IMR-90 (cell line): ENCODE measurements around the gene MTUS2. TPM values are rescaled to one million over a fixed set of nuclear protein-coding genes. Genes with fewer than 3 reads are reported as not detected.

Source experiments
- ATAC-seq: fragments of 200-7000 bp; cut with Tn5 transposase; 2 replicates; pipeline ENCODE4 v1.9.1; 2020; ENCODE audit warnings: low read depth, mild to moderate bottlenecking, moderate library complexity
- BruUV-seq: library from RNA; stranded (reverse); fragments of 400-500 nt; replicated peaks from 2 replicates; lab custom pipeline; 2021; lab: Mats Ljungman, UMichigan
- CTCF ChIA-PET: fragments of 300-600 bp; formaldehyde crosslinking; extraction: SDS; loops from one replicate; lab custom pipeline; 2021; ENCODE audit warnings: antibody characterized with exemption; lab: Yijun Ruan, JAX
- POLR2A ChIA-PET: fragments of 300-600 bp; sonication (Branson Sonifier 250); formaldehyde crosslinking; loops from one replicate; lab custom pipeline; 2022; ENCODE audit warnings: antibody characterized with exemption; ENCODE audit not compliant: unreplicated experiment; lab: Charles Lee
- DNase-seq: peaks from one replicate; pipeline ENCODE4 v3.0.0; 2013
- H2AFZ ChIP-seq: replicated peaks from 2 replicates; pipeline ENCODE3; 2013; ENCODE audit warnings: low read length, mild to moderate bottlenecking; ENCODE audit not compliant: poor library complexity
- H2AK5ac ChIP-seq: 2 replicates; pipeline ENCODE4 v1.6.1; 2013; ENCODE audit warnings: low read depth, low read length, inconsistent platforms
- H2AK9ac ChIP-seq: replicated peaks from 2 replicates; pipeline ENCODE3; 2013; ENCODE audit warnings: mild to moderate bottlenecking, low read depth, low read length, moderate library complexity; ENCODE audit not compliant: poor library complexity
- H2BK120ac ChIP-seq: 2 replicates; pipeline ENCODE4 v1.6.1; 2013; ENCODE audit warnings: low read depth, low read length, inconsistent platforms
- H2BK15ac ChIP-seq: 3 replicates; pipeline ENCODE4 v1.6.1; 2013; ENCODE audit warnings: low read depth, low read length, inconsistent platforms
- H2BK20ac ChIP-seq: 2 replicates; pipeline ENCODE4 v1.6.1; 2013; ENCODE audit warnings: low read depth, mild to moderate bottlenecking, inconsistent platforms, low read length, moderate library complexity
- H2BK5ac ChIP-seq: 2 replicates; pipeline ENCODE4 v1.6.1; 2013; ENCODE audit warnings: mild to moderate bottlenecking, low read depth, low read length, inconsistent platforms; ENCODE audit not compliant: poor library complexity, severe bottlenecking
- H3K14ac ChIP-seq: replicated peaks from 2 replicates; pipeline ENCODE4 v1.6.1; 2013; ENCODE audit warnings: low read depth, low read length, inconsistent platforms
- H3K18ac ChIP-seq: 2 replicates; pipeline ENCODE4 v1.6.1; 2013; ENCODE audit warnings: low read depth, low read length, control low read depth
- H3K23ac ChIP-seq: 2 replicates; pipeline ENCODE4 v1.6.1; 2013; ENCODE audit warnings: low read depth, low read length, inconsistent platforms
- H3K27ac ChIP-seq: 2 replicates; pipeline ENCODE4 v1.5.1; 2013; ENCODE audit warnings: mild to moderate bottlenecking, control low read depth, low read length; ENCODE audit not compliant: insufficient read depth
- H3K27me3 ChIP-seq: 2 replicates; pipeline ENCODE4 v1.6.1; 2013; ENCODE audit warnings: low read length; ENCODE audit not compliant: control insufficient read depth, insufficient read depth
- H3K36me3 ChIP-seq: 2 replicates; pipeline ENCODE4 v1.6.1; 2013; ENCODE audit warnings: low read length, mixed read lengths; ENCODE audit not compliant: control insufficient read depth, insufficient read depth
- H3K4ac ChIP-seq: 2 replicates; pipeline ENCODE4 v1.6.1; 2013; ENCODE audit warnings: low read depth, low read length, inconsistent platforms
- H3K4me1 ChIP-seq: 2 replicates; pipeline ENCODE4 v1.6.1; 2013; ENCODE audit warnings: low read length, mixed read lengths; ENCODE audit not compliant: control insufficient read depth, insufficient read depth
- H3K4me2 ChIP-seq: 2 replicates; pipeline ENCODE4 v1.6.1; 2013; ENCODE audit warnings: low read depth, mild to moderate bottlenecking, control low read depth, low read length, moderate library complexity
- H3K4me3 ChIP-seq: 2 replicates; pipeline ENCODE4 v1.5.1; 2013; ENCODE audit warnings: low read depth, mild to moderate bottlenecking, control low read depth, low read length, moderate library complexity; ENCODE audit not compliant: insufficient read depth
- H3K56ac ChIP-seq: 2 replicates; pipeline ENCODE4 v1.6.1; 2013; ENCODE audit warnings: low read length, inconsistent platforms; ENCODE audit not compliant: insufficient read depth; ENCODE audit errors: extremely low read depth
- H3K79me1 ChIP-seq, 2 experiments: 2 replicates each; pipeline ENCODE4 v1.6.1; 2013; ENCODE audit warnings: low read length in 2 of 2, inconsistent platforms in 1 of 2, low read depth in 1 of 2
- H3K9ac ChIP-seq: 2 replicates; pipeline ENCODE4 v1.6.1; 2013; ENCODE audit warnings: low read depth, low read length, control low read depth
- H3K9me1 ChIP-seq: 2 replicates; pipeline ENCODE4 v1.6.1; 2013; ENCODE audit warnings: low read length, inconsistent platforms; ENCODE audit not compliant: insufficient read depth
- H3K9me3 ChIP-seq: 2 replicates; pipeline ENCODE4 v1.6.1; 2013; ENCODE audit warnings: low read length; ENCODE audit not compliant: control insufficient read depth, insufficient read depth
- H4K20me1 ChIP-seq: 2 replicates; pipeline ENCODE4 v1.6.1; 2013; ENCODE audit warnings: low read length, inconsistent platforms; ENCODE audit not compliant: insufficient read depth
- H4K5ac ChIP-seq: 2 replicates; pipeline ENCODE4 v1.6.1; 2013; ENCODE audit warnings: mild to moderate bottlenecking, low read depth, low read length, control low read depth
- H4K8ac ChIP-seq, 2 experiments: 2 replicates each; pipeline ENCODE4 v1.6.1; 2013; ENCODE audit warnings: low read depth in 2 of 2, low read length in 2 of 2, control low read depth in 1 of 2, inconsistent platforms in 1 of 2
- H4K91ac ChIP-seq: 2 replicates; pipeline ENCODE4 v1.6.1; 2013; ENCODE audit warnings: low read depth, low read length, inconsistent platforms; ENCODE audit not compliant: insufficient read depth
- BHLHE40 ChIP-seq: fragments of 150-350 bp; IDR thresholded peaks from 2 replicates; pipeline ENCODE4 v1.6.1; 2016; ENCODE audit warnings: mild to moderate bottlenecking, low read depth, low read length
- CEBPB ChIP-seq: IDR thresholded peaks from 2 replicates; pipeline ENCODE4 v1.6.1; 2012; ENCODE audit warnings: low read depth, low read length, improper control_type of control experiment
- CHD1 ChIP-seq: IDR thresholded peaks from 2 replicates; pipeline ENCODE4 v1.6.1; 2012; ENCODE audit warnings: low read depth, low read length, improper control_type of control experiment
- MAFK ChIP-seq: IDR thresholded peaks from 2 replicates; pipeline ENCODE4 v1.6.1; 2012; ENCODE audit warnings: low read depth, low read length, improper control_type of control experiment
- MAZ ChIP-seq: IDR thresholded peaks from 2 replicates; pipeline ENCODE4 v1.6.1; 2012; ENCODE audit warnings: low read depth, mild to moderate bottlenecking, low read length, improper control_type of control experiment, moderate library complexity, borderline replicate concordance
- NFE2L2 ChIP-seq: fragments of 150-350 bp; IDR thresholded peaks from 2 replicates; pipeline ENCODE4 v1.6.1; 2016; ENCODE audit warnings: low read depth, mild to moderate bottlenecking, low read length
- POLR2A ChIP-seq: IDR thresholded peaks from 2 replicates; pipeline ENCODE4 v1.6.1; 2012; ENCODE audit warnings: mild to moderate bottlenecking, low read depth, low read length
- RFX5 ChIP-seq: IDR thresholded peaks from 2 replicates; pipeline ENCODE4 v1.8.0; 2012; ENCODE audit warnings: low read depth, mild to moderate bottlenecking, low read length, moderate library complexity
- SMC3 ChIP-seq: fragments of 150-350 bp; IDR thresholded peaks from 2 replicates; pipeline ENCODE4 v1.6.1; 2016; ENCODE audit warnings: low read depth, mild to moderate bottlenecking, antibody characterized with exemption, low read length, moderate library complexity
- WGBS, 2 experiments: methylation state at CpG; one replicate each; pipeline versions ENCODE4 v1.1.5 to v1.1.7; 2013; ENCODE audit warnings: missing lambda C conversion rate in 2 of 2; ENCODE audit not compliant: insufficient read length in 1 of 2; ENCODE audit errors: extremely low coverage in 2 of 2; 5-methylcytosine and 5-hydroxymethylcytosine counted together
- dilution Hi-C: fragments of 300-500 bp; cut with HindIII; formaldehyde crosslinking; loops from one replicate; pipeline ENCODE4 v1.14.3; 2018; ENCODE audit warnings: low sequenced_read_pairs; ENCODE audit not compliant: unreplicated experiment
- in situ Hi-C: fragments of 300-500 bp; cut with MboI; formaldehyde crosslinking; loops from 3 replicates; pipeline ENCODE4 v1.14.3; 2019; ENCODE audit warnings: low sequenced_read_pairs, inconsistent platforms, mixed read lengths
- intact Hi-C: fragments of 100-400 bp; cut with micrococcal nuclease; formaldehyde crosslinking; loops from 2 replicates; pipeline ENCODE4 v1.10.0; 2022
- polyA plus RNA-seq, 3 experiments: library from polyadenylated mRNA; depleted of rRNA; stranded (reverse); fragments of >200 nt; gene quantifications; 2 replicates each; pipeline ENCODE4 v1.2.3, GENCODE V29; 2012; ENCODE audit warnings: low replicate concordance in 1 of 3
- total RNA-seq: library from RNA; depleted of rRNA; stranded (reverse); fragments of >200 nt; gene quantifications from 2 replicates; pipeline ENCODE4 v1.2.3, GENCODE V29; 2012
- TF ChIP-seq, protein P1 (sequence below): fragments of 150-350 bp; IDR thresholded peaks from 2 replicates; pipeline ENCODE4 v1.6.1; 2017; ENCODE audit warnings: mild to moderate bottlenecking, antibody characterized with exemption, low read length, low read depth
- TF ChIP-seq, protein P2 (sequence below): conservative IDR thresholded peaks from 2 replicates; pipeline ENCODE4 v1.5.1; 2012; ENCODE audit warnings: mild to moderate bottlenecking, low read depth, low read length, improper control_type of control experiment

MTUS2 gene
- total and polyA plus RNA-seq, 2 of the 4 experiments (the other 2 are of a cell fraction), result under 0.01 to 0.02 TPM

DNA sequence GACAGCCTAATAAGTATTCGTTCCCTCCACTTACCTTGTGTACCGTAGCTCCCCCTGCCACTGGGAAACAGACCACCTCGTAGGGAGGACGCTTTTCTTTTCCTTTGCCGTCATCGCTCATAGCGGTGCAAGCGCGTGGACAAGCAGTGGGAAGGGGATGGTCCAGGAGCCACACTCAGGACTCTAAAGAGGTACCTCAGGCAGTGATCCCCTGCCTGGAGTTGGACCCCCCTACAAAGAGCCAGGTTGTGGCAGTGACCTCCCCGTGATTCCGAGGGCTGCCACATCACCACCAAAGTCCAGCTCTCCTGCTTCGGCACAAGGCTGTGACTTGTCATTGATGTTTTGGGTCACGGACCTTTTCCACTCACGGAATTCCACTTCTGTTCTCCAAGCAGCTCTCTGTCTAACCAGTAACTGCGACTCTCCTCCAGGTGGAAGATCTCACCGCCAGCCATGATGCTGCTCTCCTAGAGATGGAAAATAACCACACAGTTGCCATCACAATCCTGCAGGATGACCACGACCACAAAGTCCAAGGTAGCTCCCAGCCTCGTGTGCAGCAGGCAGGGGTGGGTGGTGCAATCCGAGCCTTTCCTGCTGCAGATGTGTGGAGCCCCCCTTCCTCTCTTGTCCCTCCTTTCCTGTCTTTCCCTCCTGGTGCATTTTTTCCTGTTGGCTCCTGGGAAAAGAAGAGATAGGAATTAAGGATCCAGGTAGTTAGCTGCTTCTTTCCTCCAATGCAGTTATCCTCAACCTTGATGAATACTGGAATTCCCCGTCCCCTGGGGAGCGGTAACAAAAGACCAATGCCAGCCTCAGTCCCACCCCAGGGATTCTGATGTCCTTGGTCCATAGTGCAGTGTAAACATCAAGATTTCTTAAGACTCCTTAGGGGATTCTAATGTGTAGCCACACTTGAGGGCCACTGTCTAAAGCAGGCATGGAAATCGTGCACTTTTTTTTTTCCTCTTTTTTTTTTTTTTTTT is 667.6 kb downstream of the MTUS2 start:
- Histone ChIP-seq H2BK15ac (no peak overlapping the region), H3K9ac (no peak overlapping the region), H4K20me1 (no peaks in the 10 kb centered on the region; the same call in 1 of the 2 replicates), H3K56ac (no peak overlapping the region), H2AK9ac (no peak overlapping the region), H3K79me1 (no peaks in the 10 kb centered on the region), H3K4me1 (no peaks in the 10 kb centered on the region), H3K9me3 (no peaks in the 10 kb centered on the region), H3K4me3 (no peak overlapping the region), H4K8ac (no peak overlapping the region), H4K91ac (no peak overlapping the region), H3K4ac (no peak overlapping the region), H2BK5ac (no peak overlapping the region), H2BK20ac (no peak overlapping the region), H2BK120ac (no peak overlapping the region), H3K27ac (no peak overlapping the region), H3K14ac (no peak overlapping the region), H3K18ac (no peak overlapping the region), H3K27me3 (peaks cover 50% of the 10 kb centered on the region), H2AK5ac (no peak overlapping the region), H3K23ac (no peak overlapping the region), H3K4me2 (no peak overlapping the region), H3K36me3 (no peaks in the 10 kb centered on the region), H2AFZ (no peak overlapping the region), H4K5ac (no peak overlapping the region), H3K9me1 (peaks cover 10% of the 10 kb centered on the region; the same call in 1 of the 2 replicates)
- in situ Hi-C loops (no loop called here), dilution Hi-C loops (no loop called here), intact Hi-C loops (no loop called here)
- no TSS peak for BruUV-seq
- CTCF ChIA-PET, result interaction anchor here (0.5 to 0.6 kb wide), 2 partner anchors 1648 to 1766 kb away, joined by 3 read pairs; no protein-coding TSS in a partner anchor
- WGBS, 2 experiments, result 63% methylated on average over 7 of the region's 22 CpGs; no CpG with 5 or more reads in 1 of the 2 experiments
- POLR2A ChIA-PET, result no interaction called here
- no peak for DNase-seq
- TF ChIP-seq, protein P1, sequence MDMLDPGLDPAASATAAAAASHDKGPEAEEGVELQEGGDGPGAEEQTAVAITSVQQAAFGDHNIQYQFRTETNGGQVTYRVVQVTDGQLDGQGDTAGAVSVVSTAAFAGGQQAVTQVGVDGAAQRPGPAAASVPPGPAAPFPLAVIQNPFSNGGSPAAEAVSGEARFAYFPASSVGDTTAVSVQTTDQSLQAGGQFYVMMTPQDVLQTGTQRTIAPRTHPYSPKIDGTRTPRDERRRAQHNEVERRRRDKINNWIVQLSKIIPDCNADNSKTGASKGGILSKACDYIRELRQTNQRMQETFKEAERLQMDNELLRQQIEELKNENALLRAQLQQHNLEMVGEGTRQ, result no peak
- no peak for TF ChIP-seq CHD1
- TF ChIP-seq BHLHE40, result no peak
- TF ChIP-seq NFE2L2, result no peak
- no peak for TF ChIP-seq MAZ
- TF ChIP-seq POLR2A, result no peak
- no peak for TF ChIP-seq SMC3
- TF ChIP-seq, protein P2, sequence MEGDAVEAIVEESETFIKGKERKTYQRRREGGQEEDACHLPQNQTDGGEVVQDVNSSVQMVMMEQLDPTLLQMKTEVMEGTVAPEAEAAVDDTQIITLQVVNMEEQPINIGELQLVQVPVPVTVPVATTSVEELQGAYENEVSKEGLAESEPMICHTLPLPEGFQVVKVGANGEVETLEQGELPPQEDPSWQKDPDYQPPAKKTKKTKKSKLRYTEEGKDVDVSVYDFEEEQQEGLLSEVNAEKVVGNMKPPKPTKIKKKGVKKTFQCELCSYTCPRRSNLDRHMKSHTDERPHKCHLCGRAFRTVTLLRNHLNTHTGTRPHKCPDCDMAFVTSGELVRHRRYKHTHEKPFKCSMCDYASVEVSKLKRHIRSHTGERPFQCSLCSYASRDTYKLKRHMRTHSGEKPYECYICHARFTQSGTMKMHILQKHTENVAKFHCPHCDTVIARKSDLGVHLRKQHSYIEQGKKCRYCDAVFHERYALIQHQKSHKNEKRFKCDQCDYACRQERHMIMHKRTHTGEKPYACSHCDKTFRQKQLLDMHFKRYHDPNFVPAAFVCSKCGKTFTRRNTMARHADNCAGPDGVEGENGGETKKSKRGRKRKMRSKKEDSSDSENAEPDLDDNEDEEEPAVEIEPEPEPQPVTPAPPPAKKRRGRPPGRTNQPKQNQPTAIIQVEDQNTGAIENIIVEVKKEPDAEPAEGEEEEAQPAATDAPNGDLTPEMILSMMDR, result no peak
- no peak for TF ChIP-seq CEBPB
- TF ChIP-seq MAFK, result no peak
- TF ChIP-seq RFX5, result no peak
- ATAC-seq, result no peak
